ENCODE measurements around the gene TCEA2.

DNA sequence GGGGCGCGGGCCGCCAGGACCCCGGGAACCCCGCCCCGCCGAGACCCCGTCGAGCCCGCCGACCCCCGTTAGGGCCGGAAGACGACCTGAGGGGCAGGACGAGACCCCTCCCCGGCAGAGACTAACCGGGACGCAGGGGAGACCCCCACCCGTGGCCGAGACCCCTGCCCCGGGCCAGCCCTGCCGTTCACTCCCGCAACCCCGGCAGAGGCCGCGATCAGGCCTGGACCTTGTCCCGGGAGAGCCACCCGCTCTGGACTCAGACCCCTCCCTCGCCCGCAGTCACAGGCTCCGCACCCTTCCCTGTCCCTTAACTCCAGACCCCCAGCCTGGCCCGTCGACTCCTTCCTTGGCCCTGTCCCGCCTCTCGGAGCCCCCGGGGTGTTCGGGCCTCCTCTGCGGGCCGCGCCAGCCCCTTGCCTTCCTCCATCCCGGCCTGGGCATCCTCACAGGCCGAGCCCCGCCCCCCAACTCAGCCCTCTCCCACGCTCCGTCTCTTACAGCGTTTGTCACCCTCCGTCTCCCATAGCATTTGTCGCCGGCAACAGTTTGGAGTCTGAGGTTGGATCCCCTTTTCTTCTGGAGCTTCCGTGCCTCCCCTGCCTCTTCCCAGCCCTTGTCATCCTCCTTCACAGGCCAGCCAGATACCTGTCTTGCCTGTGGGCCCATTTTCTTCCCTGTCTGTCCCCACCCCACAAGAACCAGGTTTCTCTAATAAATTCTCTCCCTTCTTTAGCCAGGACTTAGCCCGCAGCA is 569 bp downstream of the TCEA2 start:
- TF ChIP-seq CEBPB (IDR thresholded peaks at IDR 0.05): no peak
- no peak for TF ChIP-seq YY1 (IDR thresholded peaks at IDR 0.05; ENCODE audit: low read depth)
- TF ChIP-seq, protein P1, sequence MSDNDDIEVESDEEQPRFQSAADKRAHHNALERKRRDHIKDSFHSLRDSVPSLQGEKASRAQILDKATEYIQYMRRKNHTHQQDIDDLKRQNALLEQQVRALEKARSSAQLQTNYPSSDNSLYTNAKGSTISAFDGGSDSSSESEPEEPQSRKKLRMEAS (IDR thresholded peaks at IDR 0.05): no peak
- no peak for TF ChIP-seq TEAD4 (IDR thresholded peaks at IDR 0.05)
- TF ChIP-seq, protein P2, sequence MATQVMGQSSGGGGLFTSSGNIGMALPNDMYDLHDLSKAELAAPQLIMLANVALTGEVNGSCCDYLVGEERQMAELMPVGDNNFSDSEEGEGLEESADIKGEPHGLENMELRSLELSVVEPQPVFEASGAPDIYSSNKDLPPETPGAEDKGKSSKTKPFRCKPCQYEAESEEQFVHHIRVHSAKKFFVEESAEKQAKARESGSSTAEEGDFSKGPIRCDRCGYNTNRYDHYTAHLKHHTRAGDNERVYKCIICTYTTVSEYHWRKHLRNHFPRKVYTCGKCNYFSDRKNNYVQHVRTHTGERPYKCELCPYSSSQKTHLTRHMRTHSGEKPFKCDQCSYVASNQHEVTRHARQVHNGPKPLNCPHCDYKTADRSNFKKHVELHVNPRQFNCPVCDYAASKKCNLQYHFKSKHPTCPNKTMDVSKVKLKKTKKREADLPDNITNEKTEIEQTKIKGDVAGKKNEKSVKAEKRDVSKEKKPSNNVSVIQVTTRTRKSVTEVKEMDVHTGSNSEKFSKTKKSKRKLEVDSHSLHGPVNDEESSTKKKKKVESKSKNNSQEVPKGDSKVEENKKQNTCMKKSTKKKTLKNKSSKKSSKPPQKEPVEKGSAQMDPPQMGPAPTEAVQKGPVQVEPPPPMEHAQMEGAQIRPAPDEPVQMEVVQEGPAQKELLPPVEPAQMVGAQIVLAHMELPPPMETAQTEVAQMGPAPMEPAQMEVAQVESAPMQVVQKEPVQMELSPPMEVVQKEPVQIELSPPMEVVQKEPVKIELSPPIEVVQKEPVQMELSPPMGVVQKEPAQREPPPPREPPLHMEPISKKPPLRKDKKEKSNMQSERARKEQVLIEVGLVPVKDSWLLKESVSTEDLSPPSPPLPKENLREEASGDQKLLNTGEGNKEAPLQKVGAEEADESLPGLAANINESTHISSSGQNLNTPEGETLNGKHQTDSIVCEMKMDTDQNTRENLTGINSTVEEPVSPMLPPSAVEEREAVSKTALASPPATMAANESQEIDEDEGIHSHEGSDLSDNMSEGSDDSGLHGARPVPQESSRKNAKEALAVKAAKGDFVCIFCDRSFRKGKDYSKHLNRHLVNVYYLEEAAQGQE (IDR thresholded peaks at IDR 0.05; ENCODE audit: low read depth): no peak
- TF ChIP-seq EP300 (IDR thresholded peaks at IDR 0.05; ENCODE audit: borderline replicate concordance): no peak
- no peak for TF ChIP-seq CREB1 (IDR thresholded peaks at IDR 0.05; ENCODE audit: low read depth)
- no peak for TF ChIP-seq RAD21 (IDR thresholded peaks at IDR 0.05; ENCODE audit: low read depth)
- no peak for TF ChIP-seq EGR1 (IDR thresholded peaks at IDR 0.05)
- no peak for TF ChIP-seq TAF1 (IDR thresholded peaks at IDR 0.05; ENCODE audit: low read depth)
- TF ChIP-seq, protein P3, sequence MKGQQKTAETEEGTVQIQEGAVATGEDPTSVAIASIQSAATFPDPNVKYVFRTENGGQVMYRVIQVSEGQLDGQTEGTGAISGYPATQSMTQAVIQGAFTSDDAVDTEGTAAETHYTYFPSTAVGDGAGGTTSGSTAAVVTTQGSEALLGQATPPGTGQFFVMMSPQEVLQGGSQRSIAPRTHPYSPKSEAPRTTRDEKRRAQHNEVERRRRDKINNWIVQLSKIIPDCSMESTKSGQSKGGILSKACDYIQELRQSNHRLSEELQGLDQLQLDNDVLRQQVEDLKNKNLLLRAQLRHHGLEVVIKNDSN (IDR thresholded peaks at IDR 0.05): no peak
- no peak for TF ChIP-seq NFIC (IDR thresholded peaks at IDR 0.05)
- no peak for TF ChIP-seq TCF12 (IDR thresholded peaks at IDR 0.05; ENCODE audit: low read depth)

Data from Ishikawa (cell line).